PC-9 (cell line): ENCODE data around the gene UBR4. TPM values are rescaled to one million over a fixed set of nuclear protein-coding genes. Genes with fewer than 3 reads are reported as not detected.

Source experiments
- BruUV-seq: library from RNA; stranded (reverse); fragments of 400-500 nt; replicated peaks from 2 replicates; lab custom pipeline; 2021; lab: Mats Ljungman, UMichigan
- CTCF ChIA-PET: fragments of 300-600 bp; sonication (Branson Sonifier 250); formaldehyde crosslinking; loops from one replicate; lab custom pipeline; 2022; ENCODE audit warnings: antibody characterized with exemption; lab: Charles Lee
- POLR2A ChIA-PET: fragments of 300-600 bp; sonication (Branson Sonifier 250); formaldehyde crosslinking; loops from one replicate; lab custom pipeline; 2022; ENCODE audit warnings: antibody characterized with exemption; ENCODE audit not compliant: unreplicated experiment; lab: Charles Lee
- DNase-seq, 2 experiments: peaks; one replicate each; pipeline versions ENCODE4 v3.0.0 to v3.0.0-alpha.2; 2015 to 2022; ENCODE audit warnings: mixed read lengths in 1 of 2
- H2AFZ ChIP-seq: fragments of 200-600 bp; sonication (generic); 2 replicates; pipeline ENCODE4 v1.8.1; 2017; ENCODE audit warnings: antibody characterized with exemption
- H3F3A ChIP-seq: fragments of 200-600 bp; sonication (generic); 2 replicates; pipeline ENCODE4 v1.8.1; 2017; ENCODE audit warnings: antibody characterized with exemption, mild to moderate bottlenecking, low read depth; ENCODE audit not compliant: insufficient read depth
- H3K27ac ChIP-seq: fragments of 200-600 bp; sonication (generic); 2 replicates; pipeline ENCODE4 v1.6.1; 2016; ENCODE audit warnings: mixed run types
- H3K27me3 ChIP-seq: fragments of 200-600 bp; sonication (generic); 2 replicates; pipeline ENCODE4 v1.6.1; 2016; ENCODE audit warnings: low read depth, mixed run types; ENCODE audit not compliant: insufficient read depth
- H3K36me3 ChIP-seq: fragments of 200-600 bp; sonication (generic); 2 replicates; pipeline ENCODE4 v1.6.1; 2016; ENCODE audit warnings: low read depth, mixed run types
- H3K4me1 ChIP-seq: fragments of 200-600 bp; sonication (generic); replicated peaks from 2 replicates; pipeline ENCODE4 v1.6.1; 2016; ENCODE audit warnings: mixed run types; ENCODE audit not compliant: insufficient read depth
- H3K4me2 ChIP-seq: fragments of 200-600 bp; sonication (generic); 2 replicates; pipeline ENCODE4 v1.6.1; 2017; ENCODE audit warnings: mixed run types
- H3K4me3 ChIP-seq: fragments of 200-600 bp; sonication (generic); 2 replicates; pipeline ENCODE4 v1.6.1; 2016; ENCODE audit warnings: mixed run types
- H3K79me2 ChIP-seq: fragments of 200-600 bp; sonication (generic); 2 replicates; pipeline ENCODE4 v1.6.1; 2017; ENCODE audit warnings: low read depth, mixed run types
- H3K9me2 ChIP-seq: fragments of 200-600 bp; sonication (generic); 2 replicates; pipeline ENCODE4 v1.8.1; 2017; ENCODE audit warnings: mild to moderate bottlenecking; ENCODE audit not compliant: insufficient read depth
- H3K9me3 ChIP-seq: fragments of 200-600 bp; sonication (generic); 2 replicates; pipeline ENCODE4 v1.8.1; 2016; ENCODE audit warnings: low read depth; ENCODE audit not compliant: insufficient read depth
- H4K20me1 ChIP-seq: fragments of 200-600 bp; sonication (generic); 2 replicates; pipeline ENCODE4 v1.8.1; 2017; ENCODE audit not compliant: insufficient read depth
- EZH2 ChIP-seq: fragments of 200-600 bp; sonication (generic); IDR thresholded peaks from 2 replicates; pipeline ENCODE4 v1.8.0; 2017; ENCODE audit warnings: antibody characterized with exemption, low read depth
- intact Hi-C: fragments of 100-400 bp; cut with micrococcal nuclease; formaldehyde crosslinking; loops from one replicate; pipeline ENCODE4 v1.10.0; 2022; ENCODE audit not compliant: unreplicated experiment
- total RNA-seq: library from RNA; stranded (reverse); gene quantifications from 2 replicates; pipeline ENCODE4 v1.2.3, GENCODE V29; 2021
- TF ChIP-seq, protein P1 (sequence below): fragments of 200-600 bp; sonication (generic); conservative IDR thresholded peaks from 2 replicates; pipeline ENCODE4 v1.6.1; 2017; ENCODE audit warnings: mixed run types, antibody characterized with exemption, mild to moderate bottlenecking, moderate library complexity

Gene UBR4
- total RNA-seq, 1 experiment from 2014 or later, result 117 TPM

GRCh38 chr1:19206947-19207346 lies 3.1 kb downstream of the UBR4 start:
- ChIA-PET CTCF (no interaction called here), POLR2A (no interaction called here)

DNA sequence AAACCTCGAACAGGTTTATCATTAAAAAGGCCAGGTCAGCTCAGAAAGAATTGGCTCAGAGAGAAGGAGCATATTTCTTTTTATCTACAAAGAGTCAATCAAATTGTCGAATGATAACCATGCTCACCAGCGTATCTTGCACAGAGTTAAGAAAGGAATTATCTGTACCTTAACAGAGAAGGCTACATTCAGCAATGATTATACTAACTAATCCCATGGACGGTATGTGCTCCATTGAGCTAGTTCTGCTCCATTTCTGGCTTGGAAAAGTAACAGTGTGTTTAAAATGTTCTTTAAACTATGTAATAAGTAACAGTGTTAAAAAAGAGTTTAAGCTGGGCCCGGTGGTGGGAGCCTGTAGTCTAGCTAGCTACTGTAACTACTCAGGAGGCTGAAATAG lies 4.2 kb downstream of the UBR4 start:
- Histone ChIP-seq H3K27ac (no peak overlapping the region), H3K9me3 (no peaks in the 10 kb centered on the region), H3K36me3 (no peaks in the 10 kb centered on the region), H4K20me1 (peaks cover 38% of the 10 kb centered on the region), H3K4me3 (no peak overlapping the region), H3F3A (peaks cover 5% of the 10 kb centered on the region; the same call in 1 of the 2 replicates), H2AFZ (no peak overlapping the region), H3K27me3 (no peaks in the 10 kb centered on the region), H3K9me2 (no peaks in the 10 kb centered on the region), H3K4me2 (no peak overlapping the region), H3K79me2 (peaks cover 87% of the 10 kb centered on the region), H3K4me1 (peaks cover 3% of the 10 kb centered on the region; the same call in 1 of the 2 replicates)
- intact Hi-C loops, result no loop called here
- TF ChIP-seq, protein P1, sequence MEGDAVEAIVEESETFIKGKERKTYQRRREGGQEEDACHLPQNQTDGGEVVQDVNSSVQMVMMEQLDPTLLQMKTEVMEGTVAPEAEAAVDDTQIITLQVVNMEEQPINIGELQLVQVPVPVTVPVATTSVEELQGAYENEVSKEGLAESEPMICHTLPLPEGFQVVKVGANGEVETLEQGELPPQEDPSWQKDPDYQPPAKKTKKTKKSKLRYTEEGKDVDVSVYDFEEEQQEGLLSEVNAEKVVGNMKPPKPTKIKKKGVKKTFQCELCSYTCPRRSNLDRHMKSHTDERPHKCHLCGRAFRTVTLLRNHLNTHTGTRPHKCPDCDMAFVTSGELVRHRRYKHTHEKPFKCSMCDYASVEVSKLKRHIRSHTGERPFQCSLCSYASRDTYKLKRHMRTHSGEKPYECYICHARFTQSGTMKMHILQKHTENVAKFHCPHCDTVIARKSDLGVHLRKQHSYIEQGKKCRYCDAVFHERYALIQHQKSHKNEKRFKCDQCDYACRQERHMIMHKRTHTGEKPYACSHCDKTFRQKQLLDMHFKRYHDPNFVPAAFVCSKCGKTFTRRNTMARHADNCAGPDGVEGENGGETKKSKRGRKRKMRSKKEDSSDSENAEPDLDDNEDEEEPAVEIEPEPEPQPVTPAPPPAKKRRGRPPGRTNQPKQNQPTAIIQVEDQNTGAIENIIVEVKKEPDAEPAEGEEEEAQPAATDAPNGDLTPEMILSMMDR, result no peak
- no peak for TF ChIP-seq EZH2
- DNase-seq, result no peak
- POLR2A ChIA-PET, result no interaction called here
- no TSS peak for BruUV-seq
- CTCF ChIA-PET, result no interaction called here

More at GRCh38 chr1:19206947-19207346, 3.1 kb downstream of the UBR4 start:
- peaks cover 94% of the 10 kb centered on the region for H3K79me2 ChIP-seq
- no peaks in the 10 kb centered on the region for H3K9me2 ChIP-seq
- DNase-seq, result no peak
- peaks cover 27% of the 10 kb centered on the region for H4K20me1 ChIP-seq
- intact Hi-C loops, result no loop called here
- no peak overlapping the region for H3K4me3 ChIP-seq
- H3K9me3 ChIP-seq, result no peaks in the 10 kb centered on the region
- no peaks in the 10 kb centered on the region for H3K36me3 ChIP-seq
- no peak overlapping the region for H3K27ac ChIP-seq
- H3K4me2 ChIP-seq, result no peak overlapping the region
- H3K27me3 ChIP-seq, result no peaks in the 10 kb centered on the region
- no TSS peak for BruUV-seq
- peaks cover 12% of the 10 kb centered on the region for H3K4me1 ChIP-seq
- H2AFZ ChIP-seq, result no peak overlapping the region
- TF ChIP-seq EZH2, result no peak
- TF ChIP-seq, protein P1, result no peak
- H3F3A ChIP-seq, result peaks cover 6% of the 10 kb centered on the region; the same call in 1 of the 2 replicates

- Histone ChIP-seq H2AFZ (no peak overlapping the region), H3K4me2 (no peak overlapping the region), H3K79me2 (peaks cover 86% of the 10 kb centered on the region), H3K27ac (no peak overlapping the region), H4K20me1 (peaks cover 40% of the 10 kb centered on the region), H3K36me3 (no peaks in the 10 kb centered on the region), H3F3A (peaks cover under 1% of the 10 kb centered on the region; the same call in 1 of the 2 replicates), H3K4me3 (no peak overlapping the region), H3K9me2 (no peaks in the 10 kb centered on the region), H3K4me1 (peaks cover 3% of the 10 kb centered on the region; the same call in 1 of the 2 replicates), H3K27me3 (no peaks in the 10 kb centered on the region), H3K9me3 (no peaks in the 10 kb centered on the region)
- TF ChIP-seq, protein P1, result no peak
- TF ChIP-seq EZH2, result no peak
- POLR2A ChIA-PET, result interaction anchor here (0.5 kb wide), 1 partner anchor 28 kb away, joined by 10 read pairs; no protein-coding TSS in a partner anchor
- intact Hi-C loops, result no loop called here
- CTCF ChIA-PET, result no interaction called here
- DNase-seq, result no peak
- no TSS peak for BruUV-seq
Observed at GRCh38 chr1:19205403-19205802, 4.7 kb downstream of the UBR4 start.
